OCI-LY7 (cell line): Measurements from ENCODE around the gene PPM1B. TPM values are rescaled to one million over a fixed set of nuclear protein-coding genes. Genes with fewer than 3 reads are reported as not detected.

Experiments
- BruUV-seq: library from RNA; stranded (reverse); fragments of 400-500 nt; replicated peaks from 2 replicates; lab custom pipeline; 2021; lab: Mats Ljungman, UMichigan
- CTCF ChIA-PET: fragments of 300-600 bp; sonication (Branson Sonifier 250); formaldehyde crosslinking; loops from one replicate; lab custom pipeline; 2022; ENCODE audit warnings: antibody characterized with exemption; ENCODE audit not compliant: unreplicated experiment; lab: Charles Lee
- POLR2A ChIA-PET: fragments of 300-600 bp; sonication (Branson Sonifier 250); formaldehyde crosslinking; loops from one replicate; lab custom pipeline; 2022; ENCODE audit warnings: antibody characterized with exemption; lab: Charles Lee
- DNase-seq: peaks from one replicate; pipeline ENCODE4 v3.0.0-alpha.2; 2015; ENCODE audit warnings: low spot score
- H2AFZ ChIP-seq: fragments of 200-600 bp; sonication (generic), shearing (Covaris generic); 2 replicates; pipeline ENCODE4 v1.6.1; 2014; ENCODE audit warnings: mild to moderate bottlenecking, antibody characterized with exemption, low read length, moderate library complexity
- H3K27ac ChIP-seq: fragments of 200-600 bp; sonication (generic); 2 replicates; pipeline ENCODE4 v1.5.1; 2014; ENCODE audit warnings: mixed run types, low read depth, mild to moderate bottlenecking, moderate library complexity, low read length, inconsistent platforms; ENCODE audit not compliant: poor library complexity, severe bottlenecking
- H3K36me3 ChIP-seq: fragments of 200-600 bp; sonication (generic); 2 replicates; pipeline ENCODE4 v1.6.1; 2014; ENCODE audit warnings: mild to moderate bottlenecking, antibody characterized with exemption, low read length, moderate library complexity, mixed read lengths; ENCODE audit not compliant: insufficient read depth
- H3K4me1 ChIP-seq: fragments of 200-600 bp; sonication (generic); 2 replicates; pipeline ENCODE4 v1.5.1; 2014; ENCODE audit warnings: mild to moderate bottlenecking, low read length; ENCODE audit not compliant: insufficient read depth, poor library complexity, severe bottlenecking
- H3K4me2 ChIP-seq: fragments of 200-600 bp; sonication (generic); 2 replicates; pipeline ENCODE4 v1.6.1; 2014; ENCODE audit warnings: mild to moderate bottlenecking, low read length
- H3K4me3 ChIP-seq: fragments of 200-600 bp; sonication (generic); 2 replicates; pipeline ENCODE4 v1.5.1; 2014; ENCODE audit warnings: mild to moderate bottlenecking, low read depth, low read length; ENCODE audit not compliant: poor library complexity, severe bottlenecking
- H3K79me2 ChIP-seq: fragments of 200-600 bp; sonication (generic); 2 replicates; pipeline ENCODE4 v1.6.1; 2016; ENCODE audit warnings: low read depth, mild to moderate bottlenecking, low read length, moderate library complexity, mixed read lengths; ENCODE audit not compliant: insufficient read depth
- H3K9me2 ChIP-seq: fragments of 200-600 bp; sonication (generic); 2 replicates; pipeline ENCODE4 v1.6.1; 2016; ENCODE audit warnings: mild to moderate bottlenecking, low read length, mixed read lengths; ENCODE audit not compliant: insufficient read depth
- H3K9me3 ChIP-seq: fragments of 200-600 bp; sonication (generic); 2 replicates; pipeline ENCODE4 v1.6.1; 2014; ENCODE audit warnings: mild to moderate bottlenecking, mixed run types, low read length, mixed read lengths
- H4K20me1 ChIP-seq: fragments of 200-600 bp; sonication (generic); 2 replicates; pipeline ENCODE4 v1.6.1; 2014; ENCODE audit warnings: mild to moderate bottlenecking, antibody characterized with exemption, low read length, moderate library complexity, mixed read lengths; ENCODE audit not compliant: insufficient read depth
- CTCF ChIP-seq: fragments of 200-600 bp; sonication (generic); conservative IDR thresholded peaks from 2 replicates; pipeline ENCODE4 v1.5.1; 2014; ENCODE audit warnings: mild to moderate bottlenecking, antibody characterized with exemption, low read length, moderate library complexity, mixed read lengths
- EZH2phosphoT487 ChIP-seq: fragments of 200-600 bp; sonication (generic); IDR thresholded peaks from 2 replicates; pipeline ENCODE4 v1.6.1; 2018; ENCODE audit warnings: low read depth, borderline replicate concordance, mild to moderate bottlenecking, mixed run types, antibody characterized with exemption, low read length, moderate library complexity, mixed read lengths
- intact Hi-C: fragments of 100-400 bp; cut with micrococcal nuclease; formaldehyde crosslinking; loops from one replicate; pipeline ENCODE4 v1.10.0; 2022; ENCODE audit not compliant: unreplicated experiment
- total RNA-seq, 2 experiments: library from RNA; depleted of rRNA in 1 of 2; stranded (reverse); fragments of >200 nt in 1 of 2; shearing (Covaris generic) in 1 of 2; gene quantifications; 2 replicates each; pipeline ENCODE4 v1.2.3, GENCODE V29; 2014 to 2022

The PPM1B gene
- total RNA-seq, 2 experiments from 2014 or later = 24.8 to 49.8 TPM

GRCh38 chr2:44187251-44187650 is 18.6 kb downstream of the PPM1B start:
- H3K4me1 ChIP-seq = no peaks in the 10 kb centered on the region
- H3K4me2 ChIP-seq = no peak overlapping the region
- peaks cover 14% of the 10 kb centered on the region for H4K20me1 ChIP-seq
- intact Hi-C loops = no loop called here
- POLR2A ChIA-PET = interaction anchor here (0.7 kb wide), 1 partner anchor 232 kb away, joined by 3 read pairs; no protein-coding TSS in a partner anchor
- CTCF ChIA-PET = no interaction called here
- no peak overlapping the region for H3K27ac ChIP-seq
- H3K79me2 ChIP-seq = peaks cover 90% of the 10 kb centered on the region; the same call in 1 of the 2 replicates
- no peak overlapping the region for H3K4me3 ChIP-seq
- peaks cover 34% of the 10 kb centered on the region for H3K36me3 ChIP-seq
- TF ChIP-seq CTCF = no peak
- no peak for TF ChIP-seq EZH2phosphoT487
- H3K9me2 ChIP-seq = no peaks in the 10 kb centered on the region
- BruUV-seq = no TSS peak
- H2AFZ ChIP-seq = no peak overlapping the region
- no peak for DNase-seq
- no peaks in the 10 kb centered on the region for H3K9me3 ChIP-seq

- peaks cover 32% of the 10 kb centered on the region for H3K36me3 ChIP-seq
- no peaks in the 10 kb centered on the region for H3K9me3 ChIP-seq
- no TSS peak for BruUV-seq
- H3K4me3 ChIP-seq = no peak overlapping the region
- CTCF ChIA-PET = no interaction called here
- no peaks in the 10 kb centered on the region for H3K4me1 ChIP-seq
- no peak overlapping the region for H3K4me2 ChIP-seq
- H3K9me2 ChIP-seq = no peaks in the 10 kb centered on the region
- H2AFZ ChIP-seq = no peak overlapping the region
- H3K79me2 ChIP-seq = peaks cover 91% of the 10 kb centered on the region
- intact Hi-C loops = no loop called here
- TF ChIP-seq EZH2phosphoT487 (no peak), CTCF (no peak)
- H4K20me1 ChIP-seq = peaks cover 14% of the 10 kb centered on the region
- H3K27ac ChIP-seq = no peak overlapping the region
- POLR2A ChIA-PET = no interaction called here
- no peak for DNase-seq
Measured at GRCh38 chr2:44188696-44189095, 20.0 kb downstream of the PPM1B start.

GRCh38 chr2:44189104-44189503 is 20.4 kb downstream of the PPM1B start:
- H3K9me2 ChIP-seq = no peaks in the 10 kb centered on the region
- peaks cover 14% of the 10 kb centered on the region for H4K20me1 ChIP-seq
- POLR2A ChIA-PET = no interaction called here
- BruUV-seq = no TSS peak
- CTCF ChIA-PET = no interaction called here
- intact Hi-C loops = no loop called here
- no peak overlapping the region for H2AFZ ChIP-seq
- H3K27ac ChIP-seq = no peak overlapping the region
- no peak overlapping the region for H3K4me2 ChIP-seq
- peaks cover 36% of the 10 kb centered on the region for H3K36me3 ChIP-seq
- H3K4me1 ChIP-seq = no peaks in the 10 kb centered on the region
- TF ChIP-seq EZH2phosphoT487 = no peak
- TF ChIP-seq CTCF = no peak
- H3K79me2 ChIP-seq = peaks cover 93% of the 10 kb centered on the region
- no peaks in the 10 kb centered on the region for H3K9me3 ChIP-seq
- no peak overlapping the region for H3K4me3 ChIP-seq
- DNase-seq = no peak
